HG03045 (cell line): ENCODE measurements around the gene PAX3.

Experiments used
- ATAC-seq: cut with Tn5 transposase; IDR thresholded peaks from one replicate; pipeline ENCODE4 v1.9.1; 2021; ENCODE audit warnings: mild to moderate bottlenecking, moderate library complexity; ENCODE audit not compliant: unreplicated experiment

The PAX3 gene

DNA sequence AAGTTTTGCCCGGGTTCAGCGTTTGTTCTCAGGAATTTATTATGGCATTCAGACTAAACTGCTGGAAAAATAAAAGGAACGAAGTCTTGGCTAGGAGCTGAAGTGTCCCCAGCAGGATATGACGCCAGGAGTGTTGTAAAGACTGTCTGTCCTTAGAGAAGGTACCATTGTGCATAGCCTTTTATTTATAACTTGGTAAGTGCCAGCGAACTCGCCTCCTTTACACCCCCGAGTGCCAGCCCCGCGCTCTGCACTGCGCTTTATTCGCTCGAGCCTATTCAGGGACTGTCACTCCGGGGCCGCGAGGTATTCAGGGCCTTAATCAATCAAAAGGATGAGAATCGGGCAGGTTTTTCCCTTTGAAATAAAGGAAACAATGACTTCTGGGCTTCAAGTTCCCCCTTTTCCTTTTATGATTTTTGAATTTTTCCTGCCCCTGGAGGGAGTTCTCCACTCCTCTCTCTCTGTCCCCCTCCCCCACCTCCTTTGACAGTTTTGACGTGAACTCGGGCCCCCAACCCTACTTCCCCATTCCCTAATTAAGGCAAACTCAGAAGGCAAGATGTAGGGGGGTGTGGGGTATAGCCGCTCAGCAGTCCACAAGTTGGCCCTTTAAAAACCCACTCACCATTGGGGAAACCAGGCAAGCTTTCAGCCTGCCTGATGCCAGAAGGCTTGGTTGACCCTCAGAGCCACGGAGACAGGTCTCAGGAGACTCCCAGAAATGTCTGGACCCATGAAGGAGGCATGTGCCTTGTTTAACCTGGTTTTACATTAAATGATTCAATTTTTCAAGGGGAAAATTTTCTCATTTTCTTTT lies 1.3 kb upstream of the PAX3 start:
- no peak for ATAC-seq

DNA sequence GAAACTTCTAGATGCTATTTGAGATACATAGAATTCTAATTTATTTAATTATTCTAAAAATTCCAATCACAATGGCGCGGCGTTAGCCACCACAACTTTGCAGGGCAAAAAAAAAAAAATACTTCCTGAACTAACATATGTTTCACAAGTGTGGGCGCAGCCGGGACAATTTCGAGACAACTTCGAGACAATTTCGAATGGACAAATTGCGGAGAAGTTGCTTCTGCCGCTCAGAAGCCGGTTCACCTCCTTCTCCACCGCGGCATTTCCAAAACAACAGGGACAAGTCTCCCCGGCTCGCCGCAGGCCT lies 842 bp downstream of the PAX3 start:
- ATAC-seq = no peak

DNA sequence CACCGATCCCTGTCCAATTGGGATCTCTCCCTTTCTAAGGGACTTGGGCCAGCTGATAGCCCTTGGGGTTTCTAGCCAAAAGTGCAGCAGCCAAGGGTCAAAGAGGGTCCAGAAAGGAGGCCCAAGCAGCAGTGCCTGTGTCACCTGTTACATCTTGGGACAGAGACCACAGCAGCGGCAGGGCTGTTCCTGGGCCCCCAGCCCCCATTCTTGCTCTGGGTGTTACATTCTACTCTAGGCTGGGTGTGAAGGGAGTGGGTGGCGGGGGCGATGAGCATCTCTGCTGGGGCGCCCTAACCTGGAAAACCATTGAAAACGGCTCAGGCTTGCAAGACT lies 1.2 kb downstream of the PAX3 start:
- no peak for ATAC-seq

DNA sequence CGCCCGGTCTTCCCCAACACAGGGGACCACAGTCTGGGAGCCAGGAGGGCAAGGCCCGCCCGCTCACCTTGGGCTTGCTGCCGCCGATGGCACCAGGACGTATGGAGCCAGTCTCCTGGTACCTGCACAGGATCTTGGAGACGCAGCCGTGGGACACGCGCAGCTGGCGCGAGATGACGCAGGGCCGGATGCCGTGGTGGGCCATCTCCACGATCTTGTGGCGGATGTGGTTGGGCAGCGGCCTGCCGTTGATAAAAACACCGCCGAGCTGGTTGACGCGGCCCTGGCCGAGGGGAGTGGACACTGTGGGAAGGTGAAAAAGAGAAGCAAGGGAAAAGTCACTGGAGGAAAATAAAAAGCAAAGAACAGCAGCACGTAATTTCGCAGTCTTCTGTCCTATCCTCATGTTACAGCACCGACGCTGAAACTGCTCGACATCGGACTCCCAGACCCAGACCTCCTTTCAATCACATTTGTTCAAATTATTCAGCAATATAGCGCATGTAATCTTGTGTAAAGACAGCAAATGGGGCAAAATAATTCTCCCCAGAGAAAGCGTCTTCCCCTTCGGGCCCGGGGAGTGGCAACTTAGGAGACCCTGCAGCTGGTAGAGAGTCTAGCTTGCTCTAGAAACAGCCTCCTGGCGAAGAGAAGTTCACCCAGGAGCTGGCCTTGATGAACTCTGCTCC lies 1.7 kb downstream of the PAX3 start:
- ATAC-seq = no peak

DNA sequence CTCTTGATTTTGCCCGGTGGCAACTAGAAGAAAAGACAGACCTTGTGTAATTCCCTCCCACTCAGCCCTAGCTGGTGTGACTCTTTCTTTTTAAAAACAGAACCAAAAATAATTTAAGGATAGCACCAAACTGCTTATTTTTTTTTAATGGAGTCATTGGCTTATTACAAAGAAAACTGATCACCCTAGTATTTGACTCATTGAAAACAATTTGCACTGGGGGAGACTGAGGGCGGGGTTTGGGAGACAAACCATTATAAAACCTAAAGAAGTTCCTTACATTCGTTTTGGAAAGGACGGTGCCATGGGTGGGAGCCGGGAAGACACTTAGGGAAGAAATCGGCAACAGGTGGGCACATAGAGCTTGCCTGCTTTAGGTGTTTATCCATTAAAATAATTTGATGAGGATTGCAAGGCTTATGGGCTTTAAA lies 2.5 kb downstream of the PAX3 start:
- ATAC-seq = no peak

DNA sequence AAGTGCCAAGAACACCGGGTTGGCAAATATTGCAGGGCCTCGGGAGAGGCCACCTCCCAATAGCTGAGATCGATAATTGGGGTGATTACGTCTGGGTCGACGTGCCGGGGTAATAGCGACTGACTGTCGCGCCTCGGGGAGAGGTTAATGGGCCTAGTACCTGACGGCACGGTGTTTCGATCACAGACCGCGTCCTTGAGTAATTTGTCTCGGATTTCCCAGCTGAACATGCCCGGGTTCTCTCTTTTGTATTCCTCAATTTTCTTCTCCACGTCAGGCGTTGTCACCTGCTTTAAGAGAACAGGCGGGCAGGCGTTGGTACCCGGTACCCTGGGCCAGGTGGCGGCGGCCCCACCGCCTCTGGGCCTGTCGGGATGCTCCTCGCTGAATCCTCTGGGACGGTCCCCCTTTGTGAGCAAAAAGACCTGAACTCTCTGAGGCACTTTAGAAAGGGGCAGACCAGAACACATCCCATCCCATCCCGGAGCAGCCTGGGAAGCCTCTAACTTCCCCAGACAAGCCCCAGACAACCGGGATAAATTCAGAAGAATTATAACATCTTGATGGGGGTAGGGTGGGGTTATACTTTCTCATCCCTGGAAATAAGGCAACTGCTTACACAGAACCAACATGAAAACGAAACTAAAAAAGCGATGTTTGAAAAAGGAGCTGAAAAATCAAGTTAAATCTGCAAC lies 3.3 kb downstream of the PAX3 start:
- no peak for ATAC-seq

DNA sequence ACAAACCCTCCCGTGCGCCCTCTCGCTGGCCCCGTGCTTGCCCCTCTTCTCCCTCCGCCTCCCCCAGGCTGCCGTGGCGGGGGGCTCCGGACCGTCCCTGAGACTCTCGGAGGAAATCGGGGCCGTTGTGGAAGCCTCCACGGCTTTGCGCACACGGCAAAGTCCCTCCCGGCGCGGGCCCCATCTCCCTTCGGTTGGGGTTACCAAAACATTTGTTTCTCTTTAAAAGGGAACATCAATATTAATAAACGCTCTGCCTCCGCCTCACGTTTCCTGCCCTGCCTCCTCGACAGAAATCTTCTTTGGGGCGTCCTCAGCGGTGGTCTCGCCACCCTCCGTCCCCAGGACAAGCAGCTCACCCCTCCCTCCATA lies 3.8 kb downstream of the PAX3 start:
- ATAC-seq = no peak

DNA sequence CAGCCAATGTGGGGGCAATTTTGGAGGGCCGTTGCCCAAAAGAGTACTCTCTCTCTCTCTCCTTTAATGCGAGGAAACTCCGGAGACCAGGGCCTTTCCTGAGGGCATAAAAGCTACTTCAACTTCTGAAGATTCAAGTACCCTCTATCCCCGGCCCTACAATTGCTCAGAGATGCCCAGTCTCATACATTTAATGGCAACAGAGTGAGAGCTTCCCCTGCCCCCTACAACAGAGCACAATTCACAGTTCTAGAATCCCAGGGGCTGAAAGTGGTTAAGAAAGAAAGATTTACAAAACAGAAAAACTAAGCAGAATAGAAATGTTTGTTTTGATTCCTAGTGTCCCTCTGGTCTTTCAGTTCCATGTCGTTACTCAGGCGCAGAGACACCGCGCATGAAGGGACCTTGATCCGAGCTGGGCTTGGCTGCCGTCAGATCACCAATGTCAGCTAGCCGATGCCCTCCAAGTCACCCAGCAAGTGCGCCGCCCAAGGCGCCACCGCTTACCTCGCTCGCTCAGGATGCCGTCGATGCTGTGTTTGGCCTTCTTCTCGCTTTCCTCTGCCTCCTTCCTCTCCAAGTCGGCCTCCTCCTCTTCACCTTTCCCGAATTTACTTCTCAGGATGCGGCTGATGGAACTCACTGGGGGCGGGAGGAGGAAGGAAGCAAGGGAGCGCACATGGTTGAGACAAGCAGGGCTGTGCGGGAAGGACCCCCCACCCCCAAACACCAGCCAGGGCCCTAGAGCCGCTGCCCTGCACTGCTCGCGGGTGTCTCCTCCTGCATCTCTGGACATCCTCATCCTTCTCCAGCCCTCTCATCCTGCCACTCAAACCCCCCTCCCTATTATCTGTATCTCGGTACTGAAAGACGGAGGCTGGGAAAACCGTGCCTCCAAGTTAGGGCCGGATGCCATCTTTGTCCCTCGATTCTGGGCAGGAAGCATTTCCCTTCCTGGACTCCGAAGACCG lies 4.9 kb downstream of the PAX3 start:
- no peak for ATAC-seq

DNA sequence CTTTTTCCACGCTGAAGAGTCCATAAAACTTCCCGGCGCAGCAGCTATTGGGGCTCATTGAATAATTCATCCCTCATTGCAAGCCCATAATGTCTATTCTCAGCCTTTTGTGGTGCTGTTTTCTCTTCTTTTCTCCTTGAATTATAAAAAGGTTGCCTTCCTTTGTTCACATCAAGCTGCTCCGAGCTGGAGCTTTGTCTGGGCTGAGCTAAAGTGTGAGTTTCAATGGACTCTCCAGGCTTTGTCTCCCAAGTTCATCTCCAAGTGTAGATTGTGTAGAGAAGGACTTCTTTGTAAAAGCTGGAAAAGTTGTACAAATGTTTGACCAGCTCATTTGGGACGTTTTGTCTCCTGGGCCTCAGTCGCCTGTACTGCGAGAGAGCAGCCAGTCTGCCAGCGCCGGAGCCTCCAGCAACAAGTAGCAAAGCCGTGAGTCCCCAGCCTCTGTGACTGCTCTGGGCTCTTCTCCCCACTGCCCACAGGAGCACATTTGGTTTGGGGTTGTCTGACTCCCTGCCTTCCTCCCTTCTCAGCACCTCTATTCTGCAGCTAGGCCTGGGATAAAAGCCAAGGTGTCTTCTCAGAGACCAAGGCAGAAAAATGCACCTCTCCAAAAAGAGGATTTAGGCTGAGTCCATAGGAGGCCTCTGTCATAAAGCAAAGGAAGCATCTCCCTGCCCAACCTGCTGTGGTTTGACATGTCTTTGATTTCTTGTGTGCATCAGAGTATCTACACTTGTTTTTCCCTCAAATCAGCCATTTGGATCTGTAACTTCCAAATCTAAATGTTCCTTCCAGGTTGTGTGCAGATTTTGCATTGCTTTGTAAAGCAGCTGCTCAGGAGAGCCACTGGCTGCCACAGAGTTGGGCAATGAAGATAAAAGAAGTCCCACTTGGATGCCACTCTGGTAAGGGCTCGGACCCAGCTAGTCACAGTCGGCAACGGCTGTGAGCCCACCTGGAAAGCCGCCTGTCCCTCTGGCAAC lies 6.4 kb downstream of the PAX3 start:
- no peak for ATAC-seq

DNA sequence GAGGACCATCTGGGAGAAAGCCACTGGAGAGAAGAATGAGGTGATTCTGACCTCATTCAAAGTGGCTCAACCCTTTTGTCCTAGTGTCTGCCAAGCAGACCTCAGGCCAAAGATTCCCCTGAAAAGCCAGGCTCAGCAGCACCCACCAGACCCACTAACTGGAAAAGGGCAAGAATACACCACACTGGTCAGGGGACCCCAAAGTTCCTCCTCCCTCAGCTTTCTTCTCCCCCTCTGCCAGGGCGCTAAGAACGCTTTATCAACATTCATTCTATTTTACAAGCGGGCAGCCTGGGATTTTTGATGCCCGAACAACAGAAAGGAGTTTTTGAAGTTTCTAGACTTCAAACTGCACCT lies 7.3 kb downstream of the PAX3 start:
- ATAC-seq = no peak

DNA sequence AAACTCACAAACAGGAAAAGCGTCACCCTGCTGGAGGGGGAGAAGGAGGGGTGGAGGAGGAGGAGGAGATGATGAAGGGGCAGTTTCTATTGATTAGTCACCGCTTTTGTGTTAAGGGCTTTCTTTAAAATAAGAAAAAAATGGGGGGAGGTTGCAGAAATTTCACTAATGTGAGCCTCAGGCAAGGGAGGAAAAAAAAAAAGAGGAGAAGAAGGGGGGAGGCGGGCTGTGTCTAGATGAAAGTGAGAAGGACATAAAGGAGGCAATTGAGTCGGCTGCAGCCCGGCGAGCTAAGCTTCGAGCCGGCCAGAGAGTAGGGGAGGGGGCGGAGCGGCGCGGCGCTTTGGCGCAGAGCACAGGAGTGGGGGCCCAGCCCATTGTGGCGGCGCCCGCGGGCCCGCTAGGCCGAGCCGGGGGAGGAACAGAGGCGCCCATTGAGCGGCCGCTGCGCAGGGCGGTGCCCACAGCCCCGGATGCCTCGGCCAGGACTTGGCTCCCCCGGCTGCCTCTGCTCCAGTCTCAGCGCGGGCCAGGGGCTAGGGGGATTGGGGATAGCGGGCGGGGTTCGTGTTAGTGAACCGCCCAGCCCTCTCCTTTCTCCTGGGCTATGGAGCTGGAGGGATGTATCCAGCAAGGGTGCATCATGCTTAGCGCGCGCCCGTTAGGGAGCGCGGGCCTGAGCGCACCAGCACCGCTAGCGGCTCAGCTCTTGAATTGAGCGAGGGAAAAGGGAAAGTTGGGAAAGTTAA lies 7.9 kb downstream of the PAX3 start:
- ATAC-seq = no peak

DNA sequence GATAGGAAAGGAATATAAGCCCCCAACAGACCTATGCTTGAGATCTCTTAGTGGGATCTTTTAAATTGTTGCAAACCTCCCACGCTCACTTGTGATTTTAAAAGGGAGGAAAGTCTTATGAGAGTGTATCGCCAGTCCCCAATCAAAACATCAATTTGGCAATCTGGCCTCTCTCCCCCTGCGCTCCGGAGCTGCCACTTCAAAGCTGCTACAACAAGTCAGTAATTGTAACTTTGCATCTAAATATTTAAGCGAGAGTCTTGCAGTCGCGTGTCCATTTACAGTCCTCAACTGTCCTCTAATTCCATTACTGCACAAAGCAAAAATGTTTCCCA lies 8.4 kb downstream of the PAX3 start:
- no peak for ATAC-seq

DNA sequence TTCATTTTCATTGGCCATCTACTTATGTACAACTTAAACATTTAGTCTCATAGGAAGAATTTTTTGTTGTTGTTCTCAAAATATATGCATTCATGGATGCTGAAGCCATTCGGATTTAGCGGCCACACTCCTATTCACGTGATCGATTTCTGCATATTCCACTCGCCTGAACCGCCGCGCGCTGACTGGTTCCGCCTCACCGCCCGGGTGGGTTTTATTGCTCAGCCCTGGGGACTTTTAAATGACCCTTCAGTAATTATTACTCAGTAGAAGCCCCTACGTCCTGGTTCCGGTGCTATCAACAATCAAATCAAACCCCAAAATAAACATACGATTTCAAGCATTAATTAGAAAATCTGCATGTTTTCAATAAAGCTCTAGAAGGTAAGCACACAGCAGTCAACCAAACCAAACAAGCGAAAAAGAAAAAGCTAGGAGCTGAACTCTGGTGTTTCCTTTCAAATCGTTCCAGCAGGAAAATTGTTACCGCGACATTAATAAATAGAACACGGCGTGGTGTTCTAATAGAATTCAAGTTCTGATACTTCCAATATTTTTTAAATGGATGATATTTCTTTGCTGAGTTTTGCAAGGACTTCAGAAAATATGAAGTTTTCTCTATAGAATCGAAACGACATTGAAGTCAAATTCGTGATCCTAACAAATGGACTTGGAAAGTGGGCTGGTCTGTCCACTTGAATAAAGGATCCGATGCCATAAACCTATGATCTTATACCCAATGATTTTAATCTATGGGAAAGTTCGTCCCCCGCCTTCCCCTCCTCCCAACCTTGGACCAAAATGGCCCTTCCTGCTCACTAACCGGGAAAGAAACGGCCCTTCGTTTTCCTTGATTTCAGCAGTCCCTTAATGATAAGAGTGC lies 9.3 kb downstream of the PAX3 start:
- no peak for ATAC-seq

DNA sequence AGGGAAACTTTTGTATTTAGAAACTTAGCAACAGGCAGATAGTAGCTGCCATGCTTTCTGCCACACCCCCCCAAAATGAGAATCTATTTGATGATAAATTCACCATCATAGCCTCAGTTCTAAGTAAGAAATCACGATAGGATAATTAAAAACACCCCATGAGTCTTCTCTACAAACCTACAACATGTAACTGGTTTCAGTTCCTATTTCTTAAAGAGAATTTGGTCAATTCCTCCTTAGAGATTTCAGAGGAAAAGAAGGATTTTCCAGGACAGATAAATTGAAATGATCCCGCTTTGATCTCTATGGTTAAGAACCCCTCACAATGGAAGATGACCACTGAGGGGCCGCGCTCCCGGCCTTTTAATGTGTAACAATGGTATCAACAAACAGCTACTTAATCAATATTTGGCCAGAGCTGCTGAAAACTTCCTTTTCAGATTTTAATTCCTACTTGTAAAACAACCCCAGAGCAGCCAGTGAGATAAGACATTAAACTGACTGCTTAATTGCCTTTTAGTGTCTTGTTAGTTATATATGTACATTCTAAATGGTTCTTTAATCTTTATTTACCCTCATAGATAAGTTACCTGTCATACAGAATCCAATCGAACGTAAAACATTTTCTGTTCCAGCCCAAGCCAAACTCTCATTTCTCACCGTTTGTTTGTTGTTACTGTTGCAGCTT lies 10.1 kb downstream of the PAX3 start:
- ATAC-seq = no peak

DNA sequence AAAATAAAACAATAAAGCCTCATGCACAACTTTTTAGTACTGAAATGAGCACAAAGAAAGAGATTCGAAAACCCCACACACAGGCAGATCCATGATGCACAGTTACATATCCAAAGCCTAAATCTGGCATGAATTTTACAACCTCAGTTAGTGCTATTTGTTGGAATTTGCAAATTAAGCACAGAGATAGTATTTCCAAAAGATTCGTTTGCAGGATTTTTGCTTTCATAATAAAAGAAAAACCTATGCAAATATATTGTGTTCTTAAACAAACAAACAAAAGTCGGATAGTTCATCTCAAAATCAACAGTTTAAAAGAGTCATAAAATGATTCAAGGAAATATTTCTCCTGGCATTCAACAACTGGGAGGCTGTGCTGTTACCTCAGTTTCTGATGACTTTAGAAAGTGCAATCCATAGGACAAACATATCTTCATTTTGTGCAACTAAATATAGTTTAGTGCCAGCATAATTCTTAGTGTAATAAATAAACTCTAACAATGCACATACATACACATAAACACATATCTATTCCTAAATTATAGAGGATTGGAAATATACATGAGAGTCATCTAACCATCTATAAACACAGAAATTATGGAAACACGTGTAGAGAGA lies 10.8 kb downstream of the PAX3 start:
- no peak for ATAC-seq

DNA sequence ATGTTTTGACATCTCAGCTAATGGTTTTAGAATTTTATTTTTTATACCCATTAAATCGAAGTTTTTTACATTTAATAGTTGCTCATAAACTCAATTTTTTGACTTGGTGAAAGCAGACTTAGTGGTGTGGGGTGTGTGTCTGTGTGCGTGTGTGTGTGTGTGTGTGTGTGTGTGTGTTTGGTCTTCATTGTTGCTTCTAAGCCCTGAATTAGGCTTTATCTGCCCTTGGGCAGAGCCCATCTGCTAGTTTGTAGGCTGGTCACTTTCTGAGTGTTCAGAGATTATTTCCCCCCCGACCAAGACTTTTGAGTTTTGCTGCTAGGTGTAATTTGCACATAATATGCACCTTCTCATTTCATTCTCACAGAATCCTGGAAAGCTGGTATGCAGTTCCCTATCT lies 14.3 kb downstream of the PAX3 start:
- ATAC-seq = no peak

DNA sequence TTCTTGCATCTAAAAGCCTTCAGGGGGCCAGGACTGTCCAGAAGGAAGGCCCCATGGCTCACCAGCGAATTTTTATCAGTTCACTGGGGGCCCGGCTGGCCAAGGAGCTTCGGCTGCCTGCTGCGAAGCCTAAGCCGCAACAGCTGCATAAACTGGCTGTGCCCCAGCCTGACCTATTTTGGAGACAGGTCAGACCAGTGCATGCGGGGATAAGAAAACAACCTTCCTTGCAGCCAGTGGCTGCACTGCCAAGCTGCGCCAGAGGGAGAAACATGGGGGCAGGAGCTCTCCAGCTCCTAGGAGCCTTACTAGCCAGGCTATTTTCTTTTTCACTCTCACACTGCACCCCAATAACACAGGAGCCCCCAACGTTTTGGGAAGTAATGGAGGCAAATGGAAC lies 15.2 kb downstream of the PAX3 start:
- ATAC-seq = no peak

DNA sequence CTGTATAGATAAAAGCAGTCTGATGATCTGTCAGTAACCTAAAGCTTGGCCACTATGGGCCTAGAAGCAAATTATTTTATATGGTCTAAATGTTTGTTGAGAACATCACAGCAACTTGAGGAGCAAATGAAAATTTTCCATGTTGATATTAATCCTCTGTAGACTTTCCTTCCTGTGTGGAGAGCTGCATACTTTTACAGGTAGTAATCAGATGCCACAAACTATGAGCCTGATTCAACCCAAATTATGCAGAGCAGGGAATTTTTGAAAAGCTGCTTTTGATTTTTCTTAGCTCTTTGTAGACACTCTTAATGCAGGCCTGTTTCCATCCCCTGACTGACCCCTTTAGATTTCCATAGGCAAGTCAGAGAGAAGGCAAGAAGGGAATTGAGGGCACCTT lies 17.3 kb downstream of the PAX3 start:
- ATAC-seq = no peak
